ENCODE data around the gene SPTB. TPM values are rescaled to one million over a fixed set of nuclear protein-coding genes. Genes with fewer than 3 reads are reported as not detected.

The SPTB gene
- total RNA-seq, 1 donor from 2014 or later = 0.98 TPM

GRCh38 chr14:64731141-64731581 lies 148.5 kb downstream of the SPTB start:
- Histone ChIP-seq H3K27me3 (no peaks in the 10 kb centered on the region), H3K9me3 (no peaks in the 10 kb centered on the region), H3K36me3 (peaks cover 0 to 24% of the 10 kb centered on the region in 2 donors), H3K4me3 (no peak overlapping the region), H3K4me1 (peaks cover 9% of the 10 kb centered on the region), H3K27ac (no peak overlapping the region)
- no peak for DNase-seq (ENCODE audit: extremely low spot score in 2 of 2)
- no peak for TF ChIP-seq POLR2AphosphoS5 (IDR thresholded peaks at IDR 0.05; ENCODE audit: insufficient read depth in 1 of 2, low read depth in 1 of 2)
- no peak for TF ChIP-seq CTCF (IDR thresholded peaks at IDR 0.05)
- no peak for TF ChIP-seq POLR2A (IDR thresholded peaks at IDR 0.05)
- intact Hi-C loops (cut with DNase I) = no loop called here

GRCh38 chr14:64730681-64731080 lies 149.0 kb downstream of the SPTB start:
- peaks cover 0 to 24% of the 10 kb centered on the region in 2 donors for H3K36me3 ChIP-seq

GRCh38 chr14:64730061-64730440 lies 149.7 kb downstream of the SPTB start:
- intact Hi-C loops (cut with DNase I) = no loop called here
- Histone ChIP-seq H3K27me3 (no peaks in the 10 kb centered on the region), H3K4me1 (peaks cover 20% of the 10 kb centered on the region), H3K36me3 (peaks cover 0 to 24% of the 10 kb centered on the region in 2 donors), H3K27ac (no peak overlapping the region), H3K4me3 (no peak overlapping the region), H3K9me3 (no peaks in the 10 kb centered on the region)
- TF ChIP-seq POLR2A (IDR thresholded peaks at IDR 0.05) (no peak), POLR2AphosphoS5 (IDR thresholded peaks at IDR 0.05; ENCODE audit: insufficient read depth in 1 of 2, low read depth in 1 of 2) (no peak), CTCF (IDR thresholded peaks at IDR 0.05) (no peak)
- no peak for DNase-seq (ENCODE audit: extremely low spot score in 2 of 2)

More at GRCh38 chr14:64730681-64731080, 149.0 kb downstream of the SPTB start:
- Histone ChIP-seq H3K4me1 (peaks cover 14% of the 10 kb centered on the region), H3K9me3 (no peaks in the 10 kb centered on the region), H3K27ac (no peak overlapping the region), H3K27me3 (no peaks in the 10 kb centered on the region), H3K4me3 (no peak overlapping the region)
- TF ChIP-seq POLR2AphosphoS5 (IDR thresholded peaks at IDR 0.05; ENCODE audit: insufficient read depth in 1 of 2, low read depth in 1 of 2) = no peak
- no peak for TF ChIP-seq CTCF (IDR thresholded peaks at IDR 0.05)
- TF ChIP-seq POLR2A (IDR thresholded peaks at IDR 0.05) = no peak
- intact Hi-C loops (cut with DNase I) = no loop called here
- no peak for DNase-seq (ENCODE audit: extremely low spot score in 2 of 2)

- Histone ChIP-seq H3K4me1 (peaks cover 26% of the 10 kb centered on the region), H3K36me3 (peaks cover 0 to 24% of the 10 kb centered on the region in 2 donors), H3K4me3 (no peak overlapping the region), H3K27ac (no peak overlapping the region), H3K27me3 (no peaks in the 10 kb centered on the region), H3K9me3 (no peaks in the 10 kb centered on the region)
- no peak for DNase-seq (ENCODE audit: extremely low spot score in 2 of 2)
- TF ChIP-seq POLR2A (IDR thresholded peaks at IDR 0.05) (no peak), CTCF (IDR thresholded peaks at IDR 0.05) (no peak), POLR2AphosphoS5 (IDR thresholded peaks at IDR 0.05; ENCODE audit: insufficient read depth in 1 of 2, low read depth in 1 of 2) (no peak)
- intact Hi-C loops (cut with DNase I) = no loop called here
These were observed 150.2 kb downstream of the SPTB start for GRCh38 chr14:64729386-64730060.

GRCh38 chr14:64728856-64729255 lies 150.9 kb downstream of the SPTB start:
- H3K27ac ChIP-seq = no peak overlapping the region
- no peaks in the 10 kb centered on the region for H3K27me3 ChIP-seq
- TF ChIP-seq POLR2A (IDR thresholded peaks at IDR 0.05) (no peak), CTCF (IDR thresholded peaks at IDR 0.05) (no peak), POLR2AphosphoS5 (IDR thresholded peaks at IDR 0.05; ENCODE audit: insufficient read depth in 1 of 2, low read depth in 1 of 2) (no peak)
- peaks cover 32% of the 10 kb centered on the region for H3K4me1 ChIP-seq
- no peak for DNase-seq (ENCODE audit: extremely low spot score in 2 of 2)
- intact Hi-C loops (cut with DNase I) = no loop called here
- no peak overlapping the region for H3K4me3 ChIP-seq
- H3K9me3 ChIP-seq = no peaks in the 10 kb centered on the region
- peaks cover 0 to 24% of the 10 kb centered on the region in 2 donors for H3K36me3 ChIP-seq
